ENCODE data around the gene CCT8. TPM values are rescaled to one million over a fixed set of nuclear protein-coding genes. Genes with fewer than 3 reads are reported as not detected.

CCT8 gene
- total RNA-seq, 1 donor from 2014 or later, result 308 TPM

- Mint-ChIP-seq H3K4me3 (no peak overlapping the region), H3K27ac (ENCODE audit: unreplicated experiment) (no peak overlapping the region), H3K36me3 (ENCODE audit: low read depth) (peaks cover 19% of the 10 kb centered on the region), H3K4me1 (no peaks in the 10 kb centered on the region), H3K9me3 (no peaks in the 10 kb centered on the region), H3K27me3 (ENCODE audit: low read depth) (no peaks in the 10 kb centered on the region)
- TF ChIP-seq, protein P1, sequence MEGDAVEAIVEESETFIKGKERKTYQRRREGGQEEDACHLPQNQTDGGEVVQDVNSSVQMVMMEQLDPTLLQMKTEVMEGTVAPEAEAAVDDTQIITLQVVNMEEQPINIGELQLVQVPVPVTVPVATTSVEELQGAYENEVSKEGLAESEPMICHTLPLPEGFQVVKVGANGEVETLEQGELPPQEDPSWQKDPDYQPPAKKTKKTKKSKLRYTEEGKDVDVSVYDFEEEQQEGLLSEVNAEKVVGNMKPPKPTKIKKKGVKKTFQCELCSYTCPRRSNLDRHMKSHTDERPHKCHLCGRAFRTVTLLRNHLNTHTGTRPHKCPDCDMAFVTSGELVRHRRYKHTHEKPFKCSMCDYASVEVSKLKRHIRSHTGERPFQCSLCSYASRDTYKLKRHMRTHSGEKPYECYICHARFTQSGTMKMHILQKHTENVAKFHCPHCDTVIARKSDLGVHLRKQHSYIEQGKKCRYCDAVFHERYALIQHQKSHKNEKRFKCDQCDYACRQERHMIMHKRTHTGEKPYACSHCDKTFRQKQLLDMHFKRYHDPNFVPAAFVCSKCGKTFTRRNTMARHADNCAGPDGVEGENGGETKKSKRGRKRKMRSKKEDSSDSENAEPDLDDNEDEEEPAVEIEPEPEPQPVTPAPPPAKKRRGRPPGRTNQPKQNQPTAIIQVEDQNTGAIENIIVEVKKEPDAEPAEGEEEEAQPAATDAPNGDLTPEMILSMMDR (conservative IDR thresholded peaks at IDR 0.05), result no peak
- no peak for DNase-seq (ENCODE audit: low read depth, low spot score)
These were observed 16.9 kb downstream of the CCT8 start for GRCh38 chr21:29056538-29057050.

- H3K27ac Mint-ChIP-seq (ENCODE audit: unreplicated experiment), result no peak overlapping the region
- H3K36me3 Mint-ChIP-seq (ENCODE audit: low read depth), result peaks cover 14% of the 10 kb centered on the region
- no peaks in the 10 kb centered on the region for H3K27me3 Mint-ChIP-seq (ENCODE audit: low read depth)
- no peak for DNase-seq (ENCODE audit: low read depth, low spot score)
- no peaks in the 10 kb centered on the region for H3K9me3 Mint-ChIP-seq
- H3K4me1 Mint-ChIP-seq, result no peaks in the 10 kb centered on the region
- TF ChIP-seq, protein P1 (conservative IDR thresholded peaks at IDR 0.05), result no peak
- H3K4me3 Mint-ChIP-seq, result no peak overlapping the region
These were observed 17.4 kb downstream of the CCT8 start for GRCh38 chr21:29056005-29056404.

- TF ChIP-seq, protein P1 (conservative IDR thresholded peaks at IDR 0.05), result no peak
- H3K36me3 Mint-ChIP-seq (ENCODE audit: low read depth), result peaks cover 13% of the 10 kb centered on the region
- no peaks in the 10 kb centered on the region for H3K4me1 Mint-ChIP-seq
- no peak overlapping the region for H3K4me3 Mint-ChIP-seq
- DNase-seq (ENCODE audit: low read depth, low spot score), result no peak
- no peak overlapping the region for H3K27ac Mint-ChIP-seq (ENCODE audit: unreplicated experiment)
- H3K9me3 Mint-ChIP-seq, result no peaks in the 10 kb centered on the region
- H3K27me3 Mint-ChIP-seq (ENCODE audit: low read depth), result no peaks in the 10 kb centered on the region
These were observed 18.4 kb downstream of the CCT8 start for GRCh38 chr21:29055080-29055479.

- H3K4me3 Mint-ChIP-seq, result no peak overlapping the region
- H3K27me3 Mint-ChIP-seq (ENCODE audit: low read depth), result no peaks in the 10 kb centered on the region
- DNase-seq (ENCODE audit: low read depth, low spot score), result no peak
- TF ChIP-seq, protein P1 (conservative IDR thresholded peaks at IDR 0.05), result no peak
- no peaks in the 10 kb centered on the region for H3K4me1 Mint-ChIP-seq
- no peak overlapping the region for H3K27ac Mint-ChIP-seq (ENCODE audit: unreplicated experiment)
- peaks cover 13% of the 10 kb centered on the region for H3K36me3 Mint-ChIP-seq (ENCODE audit: low read depth)
- no peaks in the 10 kb centered on the region for H3K9me3 Mint-ChIP-seq
These were observed 19.8 kb downstream of the CCT8 start for GRCh38 chr21:29053656-29054055.

- peaks cover 13% of the 10 kb centered on the region for H3K36me3 Mint-ChIP-seq (ENCODE audit: low read depth)
- no peaks in the 10 kb centered on the region for H3K4me1 Mint-ChIP-seq
- H3K27ac Mint-ChIP-seq (ENCODE audit: unreplicated experiment), result no peak overlapping the region
These were observed 20.4 kb downstream of the CCT8 start for GRCh38 chr21:29053011-29053553.

More at GRCh38 chr21:29053011-29053553, 20.4 kb downstream of the CCT8 start:
- no peaks in the 10 kb centered on the region for H3K27me3 Mint-ChIP-seq (ENCODE audit: low read depth)
- no peak overlapping the region for H3K4me3 Mint-ChIP-seq
- H3K9me3 Mint-ChIP-seq, result no peaks in the 10 kb centered on the region
- TF ChIP-seq, protein P1 (conservative IDR thresholded peaks at IDR 0.05), result no peak
- no peak for DNase-seq (ENCODE audit: low read depth, low spot score)
